Large intestine (tissue), 3 donors: ENCODE results near the gene C5orf22. TPM values are rescaled to one million over a fixed set of nuclear protein-coding genes. Genes with fewer than 3 reads are reported as not detected.
A peak's percentile ranks its signal among the peaks of the same experiment; 100 is the strongest.

ENCODE experiments used
- DNase-seq, 2 donors: peaks; one replicate each; pipeline versions ENCODE4 v3.0.0 to v3.0.0-alpha.2; 2013
- H3K27ac ChIP-seq: one replicate; pipeline ENCODE4 v1.5.1; 2013; ENCODE audit warnings: low read length
- H3K27me3 ChIP-seq: 2 replicates; pipeline ENCODE4 v1.6.1; 2013; ENCODE audit warnings: low read length; ENCODE audit not compliant: control insufficient read depth, insufficient read depth
- H3K36me3 ChIP-seq: 2 replicates; pipeline ENCODE4 v1.6.1; 2013; ENCODE audit warnings: low read length; ENCODE audit not compliant: control insufficient read depth, insufficient read depth
- H3K4me1 ChIP-seq: one replicate; pipeline ENCODE4 v1.6.1; 2013; ENCODE audit warnings: low read length; ENCODE audit not compliant: control insufficient read depth, insufficient read depth
- H3K4me3 ChIP-seq: one replicate; pipeline ENCODE4 v1.5.1; 2013; ENCODE audit warnings: low read length
- H3K9me3 ChIP-seq: one replicate; pipeline ENCODE4 v1.6.1; 2013; ENCODE audit warnings: mild to moderate bottlenecking, low read depth, low read length, moderate library complexity; ENCODE audit not compliant: control insufficient read depth
- WGBS: methylation state at CpG from one replicate; pipeline ENCODE4 v1.1.5; 2013; ENCODE audit warnings: low lambda C conversion rate; ENCODE audit not compliant: insufficient coverage; 5-methylcytosine and 5-hydroxymethylcytosine counted together
- polyA plus RNA-seq: library from polyadenylated mRNA; unstranded; fragments of 120-200 nt; gene quantifications from one replicate; pipeline ENCODE4 v1.2.1, GENCODE V29; 2013

Gene C5orf22
- polyA plus RNA-seq, 1 donor, result 20.2 TPM

GRCh38 chr5:31573494-31574142 is 41.5 kb downstream of the C5orf22 start:
- no peak overlapping the region for H3K4me3 ChIP-seq

GRCh38 chr5:31574772-31575171 is 42.7 kb downstream of the C5orf22 start:
- Histone ChIP-seq H3K36me3 (no peaks in the 10 kb centered on the region), H3K4me1 (no peaks in the 10 kb centered on the region), H3K27ac (no peak overlapping the region), H3K4me3 (no peak overlapping the region), H3K9me3 (no peaks in the 10 kb centered on the region), H3K27me3 (no peaks in the 10 kb centered on the region)
- DNase-seq, result no peak
- WGBS, result no CpG with 5 or more reads among the region's 4 CpGs

More at GRCh38 chr5:31573494-31574142, 41.5 kb downstream of the C5orf22 start:
- H3K36me3 ChIP-seq, result no peaks in the 10 kb centered on the region
- DNase-seq, result no peak
- no peaks in the 10 kb centered on the region for H3K27me3 ChIP-seq
- WGBS, result 100% methylated on average over 2 of the region's 10 CpGs
- H3K9me3 ChIP-seq, result no peaks in the 10 kb centered on the region
- H3K27ac ChIP-seq, result no peak overlapping the region
- H3K4me1 ChIP-seq, result no peaks in the 10 kb centered on the region

GRCh38 chr5:31577438-31577837 is 45.3 kb downstream of the C5orf22 start:
- no peaks in the 10 kb centered on the region for H3K4me1 ChIP-seq
- no peak for DNase-seq
- no peaks in the 10 kb centered on the region for H3K27me3 ChIP-seq
- H3K27ac ChIP-seq, result no peak overlapping the region
- no CpG with 5 or more reads among the region's 3 CpGs for WGBS
- H3K36me3 ChIP-seq, result no peaks in the 10 kb centered on the region
- H3K4me3 ChIP-seq, result no peak overlapping the region
- no peaks in the 10 kb centered on the region for H3K9me3 ChIP-seq

GRCh38 chr5:31579558-31579957 is 47.5 kb downstream of the C5orf22 start:
- Histone ChIP-seq H3K4me3 (no peak overlapping the region), H3K27ac (no peak overlapping the region), H3K9me3 (no peaks in the 10 kb centered on the region), H3K4me1 (no peaks in the 10 kb centered on the region), H3K36me3 (no peaks in the 10 kb centered on the region), H3K27me3 (no peaks in the 10 kb centered on the region)
- WGBS, result 83% methylated on average over 2 of the region's 2 CpGs
- no peak for DNase-seq

- H3K27me3 ChIP-seq, result no peaks in the 10 kb centered on the region
- H3K4me3 ChIP-seq, result no peak overlapping the region
- no peaks in the 10 kb centered on the region for H3K4me1 ChIP-seq
- no peaks in the 10 kb centered on the region for H3K9me3 ChIP-seq
- 20% methylated on average over 1 of the region's 3 CpGs for WGBS
- H3K36me3 ChIP-seq, result no peaks in the 10 kb centered on the region
- H3K27ac ChIP-seq, result no peak overlapping the region
- peak; percentile 4 to 26 for DNase-seq
Measured at GRCh38 chr5:31581498-31582099, 49.5 kb downstream of the C5orf22 start.

- Histone ChIP-seq H3K4me3 (no peak overlapping the region), H3K4me1 (no peaks in the 10 kb centered on the region), H3K27ac (no peak overlapping the region), H3K36me3 (no peaks in the 10 kb centered on the region), H3K9me3 (no peaks in the 10 kb centered on the region), H3K27me3 (no peaks in the 10 kb centered on the region)
- 100% methylated on average over 1 of the region's 2 CpGs for WGBS
- no peak for DNase-seq
Measured at GRCh38 chr5:31583129-31583528, 51.0 kb downstream of the C5orf22 start.

GRCh38 chr5:31585166-31585894 is 53.2 kb downstream of the C5orf22 start:
- Histone ChIP-seq H3K27ac (no peak overlapping the region), H3K9me3 (no peaks in the 10 kb centered on the region), H3K4me3 (no peak overlapping the region), H3K36me3 (no peaks in the 10 kb centered on the region), H3K27me3 (no peaks in the 10 kb centered on the region), H3K4me1 (no peaks in the 10 kb centered on the region)
- no peak for DNase-seq
- no CpG with 5 or more reads among the region's 3 CpGs for WGBS

GRCh38 chr5:31585895-31586270 is 53.8 kb downstream of the C5orf22 start:
- H3K36me3 ChIP-seq, result no peaks in the 10 kb centered on the region
- no peaks in the 10 kb centered on the region for H3K4me1 ChIP-seq
- H3K9me3 ChIP-seq, result no peaks in the 10 kb centered on the region
- WGBS, result no CpG with 5 or more reads among the region's 2 CpGs
- no peaks in the 10 kb centered on the region for H3K27me3 ChIP-seq
- no peak overlapping the region for H3K27ac ChIP-seq
- no peak for DNase-seq
- H3K4me3 ChIP-seq, result no peak overlapping the region

- DNase-seq, result no peak
- H3K4me3 ChIP-seq, result no peak overlapping the region
- H3K9me3 ChIP-seq, result no peaks in the 10 kb centered on the region
- H3K4me1 ChIP-seq, result no peaks in the 10 kb centered on the region
- H3K36me3 ChIP-seq, result no peaks in the 10 kb centered on the region
- no peak overlapping the region for H3K27ac ChIP-seq
- no peaks in the 10 kb centered on the region for H3K27me3 ChIP-seq
- 100% methylated on average over 1 of the region's 5 CpGs for WGBS
Measured at GRCh38 chr5:31587546-31587945, 55.4 kb downstream of the C5orf22 start.

GRCh38 chr5:31593665-31594064 is 61.6 kb downstream of the C5orf22 start:
- no peak overlapping the region for H3K4me3 ChIP-seq
- H3K4me1 ChIP-seq, result no peaks in the 10 kb centered on the region
- H3K27ac ChIP-seq, result no peak overlapping the region
- H3K27me3 ChIP-seq, result no peaks in the 10 kb centered on the region
- H3K36me3 ChIP-seq, result no peaks in the 10 kb centered on the region
- no peaks in the 10 kb centered on the region for H3K9me3 ChIP-seq
- DNase-seq, result no peak
- WGBS, result no CpG with 5 or more reads among the region's 3 CpGs
